Thymus (tissue), 11 donors: Measurements from ENCODE around the gene SCAI. TPM values are rescaled to one million over a fixed set of nuclear protein-coding genes. Genes with fewer than 3 reads are reported as not detected.
"Not testable (repeated sequence)": the region's sequence is repeated elsewhere in the genome, so short reads cannot be mapped to it uniquely, and the experiment has no call there.

Experiments used
- DNase-seq, 9 donors: peaks; one replicate each; pipeline ENCODE4 v3.0.0-alpha.2; 2013; ENCODE audit warnings: low spot score in 9 of 9, low read depth in 6 of 9, missing footprints in 1 of 9
- H3K27ac ChIP-seq, 2 donors: one replicate each; pipeline ENCODE4 v1.5.1; 2013; ENCODE audit warnings: control low read depth in 1 of 2, low read depth in 1 of 2, low read length in 1 of 2, mild to moderate bottlenecking in 1 of 2, moderate library complexity in 1 of 2
- H3K27me3 ChIP-seq, 2 donors: one replicate each; pipeline ENCODE4 v1.5.1; 2013; ENCODE audit warnings: low read length in 1 of 2; ENCODE audit not compliant: control insufficient read depth in 2 of 2, insufficient read depth in 1 of 2
- H3K36me3 ChIP-seq, 2 donors: one replicate each; pipeline ENCODE4 v1.5.1; 2013; ENCODE audit warnings: low read length in 1 of 2, mild to moderate bottlenecking in 1 of 2, moderate library complexity in 1 of 2; ENCODE audit not compliant: control insufficient read depth in 2 of 2, insufficient read depth in 2 of 2
- H3K4me1 ChIP-seq, 2 donors: one replicate each; pipeline ENCODE4 v1.5.1; 2013; ENCODE audit warnings: low read length in 2 of 2; ENCODE audit not compliant: control insufficient read depth in 2 of 2, insufficient read depth in 2 of 2
- H3K4me3 ChIP-seq, 2 donors: one replicate each; pipeline ENCODE4 v1.5.1; 2013; ENCODE audit warnings: low read length in 2 of 2, control low read depth in 1 of 2, mild to moderate bottlenecking in 1 of 2
- H3K9me3 ChIP-seq, 2 donors: one replicate each; pipeline ENCODE4 v1.5.1; 2013; ENCODE audit warnings: low read length in 1 of 2, mild to moderate bottlenecking in 1 of 2; ENCODE audit not compliant: control insufficient read depth in 2 of 2, insufficient read depth in 1 of 2
- WGBS: extraction: QIAGEN DNeasy Blood & Tissue Kit; methylation state at CpG from one replicate; pipeline ENCODE4 v1.1.7; 2013; 5-methylcytosine and 5-hydroxymethylcytosine counted together
- polyA plus RNA-seq: library from polyadenylated mRNA; stranded (reverse); fragments of 200-250 nt; gene quantifications from one replicate; pipeline ENCODE4 v1.2.3, GENCODE V29; 2013
- total RNA-seq: library from RNA; stranded (reverse); fragments of 120-200 nt; gene quantifications from one replicate; pipeline ENCODE4 v1.2.4, GENCODE V29; 2013
- donor health status: healthy.

Gene SCAI
- total and polyA plus RNA-seq, 2 donors = 9.4 to 23.5 TPM

- 95% methylated on average over 4 of the region's 4 CpGs for WGBS
- not testable (repeated sequence) for H3K9me3 ChIP-seq, H3K27ac ChIP-seq, H3K4me3 ChIP-seq, H3K4me1 ChIP-seq, H3K27me3 ChIP-seq, DNase-seq
- H3K36me3 ChIP-seq = peaks cover 2 to 11% of the 10 kb centered on the region in 2 donors
These were observed 36.4 kb upstream of the SCAI start for GRCh38 chr9:125179776-125180175.

GRCh38 chr9:125177888-125178287 is 34.6 kb upstream of the SCAI start:
- no peak overlapping the region for H3K27ac ChIP-seq
- peaks cover 4 to 8% of the 10 kb centered on the region in 2 donors for H3K36me3 ChIP-seq
- H3K9me3 ChIP-seq = no peaks in the 10 kb centered on the region
- 100% methylated on average over 1 of the region's 1 CpG for WGBS
- no peaks in the 10 kb centered on the region for H3K27me3 ChIP-seq
- no peak overlapping the region for H3K4me3 ChIP-seq
- peaks cover 0 to 2% of the 10 kb centered on the region in 2 donors for H3K4me1 ChIP-seq
- DNase-seq = no peak

- Histone ChIP-seq H3K4me1 (peaks cover 0 to 2% of the 10 kb centered on the region in 2 donors), H3K4me3 (no peak overlapping the region), H3K36me3 (peaks cover 4 to 8% of the 10 kb centered on the region in 2 donors), H3K27ac (no peak overlapping the region), H3K27me3 (no peaks in the 10 kb centered on the region), H3K9me3 (no peaks in the 10 kb centered on the region)
- WGBS = 97% methylated on average over 3 of the region's 3 CpGs
- no peak for DNase-seq
These were observed 33.3 kb upstream of the SCAI start for GRCh38 chr9:125176636-125177035.

- Histone ChIP-seq H3K36me3 (peaks cover 11 to 27% of the 10 kb centered on the region in 2 donors), H3K27me3 (no peaks in the 10 kb centered on the region), H3K9me3 (no peaks in the 10 kb centered on the region), H3K27ac (no peak overlapping the region), H3K4me3 (no peak overlapping the region), H3K4me1 (no peaks in the 10 kb centered on the region)
- DNase-seq = no peak
- WGBS = 59% methylated on average over 6 of the region's 6 CpGs
These were observed 28.9 kb upstream of the SCAI start for GRCh38 chr9:125172031-125172755.

- H3K27ac ChIP-seq = no peak overlapping the region
- no peak overlapping the region for H3K4me3 ChIP-seq
- no peak for DNase-seq
- no peaks in the 10 kb centered on the region for H3K4me1 ChIP-seq
- peaks cover 15 to 34% of the 10 kb centered on the region in 2 donors for H3K36me3 ChIP-seq
- no peaks in the 10 kb centered on the region for H3K27me3 ChIP-seq
- H3K9me3 ChIP-seq = no peaks in the 10 kb centered on the region
These were observed 26.6 kb upstream of the SCAI start for GRCh38 chr9:125169895-125170294.

GRCh38 chr9:125166762-125167161 is 23.4 kb upstream of the SCAI start:
- H3K36me3 ChIP-seq = peaks cover 12 to 31% of the 10 kb centered on the region in 2 donors
- H3K9me3 ChIP-seq = no peaks in the 10 kb centered on the region
- H3K27ac ChIP-seq = no peak overlapping the region
- 73% methylated on average over 2 of the region's 2 CpGs for WGBS
- no peaks in the 10 kb centered on the region for H3K27me3 ChIP-seq
- no peak overlapping the region for H3K4me3 ChIP-seq
- H3K4me1 ChIP-seq = no peaks in the 10 kb centered on the region
- no peak for DNase-seq

GRCh38 chr9:125162891-125163290 is 19.6 kb upstream of the SCAI start:
- H3K27me3 ChIP-seq, H3K9me3 ChIP-seq, H3K4me3 ChIP-seq, DNase-seq, H3K27ac ChIP-seq, H3K4me1 ChIP-seq: not testable (repeated sequence)
- 98% methylated on average over 6 of the region's 6 CpGs for WGBS
- peaks cover 5 to 26% of the 10 kb centered on the region in 2 donors for H3K36me3 ChIP-seq

- no peak overlapping the region for H3K27ac ChIP-seq
These were observed 18.1 kb upstream of the SCAI start for GRCh38 chr9:125161284-125161918.

GRCh38 chr9:125160750-125161149 is 17.4 kb upstream of the SCAI start:
- peaks cover 6 to 31% of the 10 kb centered on the region in 2 donors for H3K36me3 ChIP-seq
- H3K27ac ChIP-seq = no peak overlapping the region
- no peak overlapping the region for H3K4me3 ChIP-seq
- H3K27me3 ChIP-seq = no peaks in the 10 kb centered on the region
- DNase-seq = no peak
- no peaks in the 10 kb centered on the region for H3K9me3 ChIP-seq
- no peaks in the 10 kb centered on the region for H3K4me1 ChIP-seq

More at GRCh38 chr9:125161284-125161918, 18.1 kb upstream of the SCAI start:
- Histone ChIP-seq H3K4me1 (no peaks in the 10 kb centered on the region), H3K36me3 (peaks cover 6 to 31% of the 10 kb centered on the region in 2 donors), H3K9me3 (no peaks in the 10 kb centered on the region), H3K27me3 (no peaks in the 10 kb centered on the region), H3K4me3 (no peak overlapping the region)
- no peak for DNase-seq
- WGBS = 95% methylated on average over 3 of the region's 3 CpGs
